Omental fat pad (tissue), 4 donors: Measurements from ENCODE around the gene DNM2. TPM values are rescaled to one million over a fixed set of nuclear protein-coding genes. Genes with fewer than 3 reads are reported as not detected.

Experiments used
- ATAC-seq: fragments of 150-250 bp; one replicate; pipeline ENCODE4 v1.9.1; 2016; ENCODE audit warnings: mild to moderate bottlenecking, moderate library complexity; ENCODE audit not compliant: low FRiP score
- DNase-seq: peaks from one replicate; pipeline ENCODE4 v3.0.0-alpha.2; 2019; ENCODE audit warnings: low spot score
- CTCF ChIP-seq, 3 donors: fragments of 450-650 bp; IDR thresholded peaks; one replicate each; pipeline ENCODE4 v1.5.1; 2016 to 2017; ENCODE audit warnings: antibody characterized with exemption in 3 of 3, mild to moderate bottlenecking in 3 of 3, moderate library complexity in 2 of 3
- total RNA-seq, 4 donors: library from RNA; depleted of rRNA; stranded (reverse); fragments of >200 nt; gene quantifications; one replicate each; pipeline ENCODE4 v1.1.0, GENCODE V29; 2016

The DNM2 gene
- total RNA-seq, 4 donors from 2014 or later = 76.5 to 135 (median 99.9) TPM

- no peak for ATAC-seq
- no peak for TF ChIP-seq CTCF (IDR thresholded peaks at IDR 0.05)
- no peak for DNase-seq
These were observed 87.9 kb downstream of the DNM2 start for GRCh38 chr19:10805758-10806247.

- no peak for TF ChIP-seq CTCF (IDR thresholded peaks at IDR 0.05)
- no peak for DNase-seq
- no peak for ATAC-seq
These were observed 91.2 kb downstream of the DNM2 start for GRCh38 chr19:10808937-10809649.

GRCh38 chr19:10809651-10810285 lies 91.9 kb downstream of the DNM2 start:
- DNase-seq = no peak
- no peak for TF ChIP-seq CTCF (IDR thresholded peaks at IDR 0.05)
- no peak for ATAC-seq

GRCh38 chr19:10811391-10812111 lies 93.7 kb downstream of the DNM2 start:
- no peak for TF ChIP-seq CTCF (IDR thresholded peaks at IDR 0.05)
- ATAC-seq (no peak), DNase-seq (no peak)

- DNase-seq (no peak), ATAC-seq (no peak)
- TF ChIP-seq CTCF (IDR thresholded peaks at IDR 0.05) = no peak
These were observed 94.3 kb downstream of the DNM2 start for GRCh38 chr19:10812196-10812595.

GRCh38 chr19:10812902-10813404 lies 95.1 kb downstream of the DNM2 start:
- no peak for DNase-seq
- ATAC-seq = no peak
- no peak for TF ChIP-seq CTCF (IDR thresholded peaks at IDR 0.05)
